Stimulated activated CD4-positive, alpha-beta T cell treated with anti-CD3 and anti-CD28 coated beads, Interleukin-15, amount 100 ng/mL, for 1 hour (primary cell): ENCODE results near the gene VOPP1.
"Not testable (repeated sequence)": the region's sequence is repeated elsewhere in the genome, so short reads cannot be mapped to it uniquely, and the experiment has no call there.

Experiments
- DNase-seq, 2 donors: peaks; one replicate each; pipeline ENCODE4 v3.0.0-alpha.2; 2020; ENCODE audit warnings: low read depth in 1 of 2, low spot score in 1 of 2

Gene VOPP1

DNA sequence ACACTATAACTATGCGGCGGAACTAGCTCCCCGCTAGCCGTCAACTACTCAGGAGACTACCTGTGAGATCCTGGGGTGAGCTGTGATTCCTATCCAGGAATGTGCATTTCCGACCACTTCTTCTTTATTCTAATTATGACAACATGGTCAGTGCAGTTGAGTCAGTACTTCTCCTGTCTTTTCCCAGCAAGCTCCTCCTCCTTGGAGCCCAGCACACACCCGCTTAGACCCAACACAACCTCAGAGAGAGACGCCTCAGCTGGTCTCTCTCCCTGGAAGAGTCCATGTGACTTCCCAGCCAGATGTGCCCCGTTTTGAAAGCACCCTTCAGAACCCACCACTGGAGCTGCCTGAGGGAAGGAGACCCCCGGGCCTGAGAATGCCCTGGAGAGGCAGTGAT is 100.7 kb downstream of the VOPP1 start:
- not testable (repeated sequence) for DNase-seq

DNA sequence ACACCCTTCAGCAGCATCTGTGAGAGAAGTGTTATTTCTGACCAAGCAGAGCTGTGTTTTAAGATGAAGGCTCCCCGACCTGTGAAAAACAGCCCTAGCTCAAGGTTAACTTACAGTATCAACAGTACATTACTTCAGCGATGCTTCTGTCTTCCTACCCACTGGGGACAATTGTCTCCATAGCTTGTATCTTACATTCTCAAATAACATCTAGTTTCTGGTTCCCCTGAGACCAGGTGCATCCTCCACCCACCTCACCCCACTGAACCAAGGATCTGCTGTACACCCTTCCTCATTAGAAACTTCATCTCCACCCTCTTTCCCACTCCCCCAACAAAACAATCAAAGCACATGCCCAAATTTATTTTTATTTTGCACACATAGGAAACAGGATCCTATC is 102.0 kb downstream of the VOPP1 start:
- no peak for DNase-seq

DNA sequence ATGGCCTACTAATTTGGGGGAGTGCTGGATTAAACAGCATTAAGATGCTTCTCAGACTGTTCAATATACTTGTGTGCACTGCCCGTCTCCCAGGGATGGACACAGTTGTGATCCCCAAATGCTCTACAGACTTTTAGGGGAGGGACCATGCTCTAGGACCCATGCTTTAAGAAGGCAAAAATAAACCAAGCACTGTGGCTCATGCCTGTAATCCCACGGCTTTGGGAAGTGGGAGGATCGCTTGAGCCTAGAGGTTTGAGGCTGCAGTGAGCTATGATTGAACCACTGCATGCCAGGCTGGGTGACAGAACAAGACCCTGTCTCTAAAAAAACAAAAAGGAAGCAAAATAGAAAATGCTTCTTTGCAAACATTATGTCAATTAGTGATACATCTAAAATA is 102.6 kb downstream of the VOPP1 start:
- DNase-seq, result no peak

DNA sequence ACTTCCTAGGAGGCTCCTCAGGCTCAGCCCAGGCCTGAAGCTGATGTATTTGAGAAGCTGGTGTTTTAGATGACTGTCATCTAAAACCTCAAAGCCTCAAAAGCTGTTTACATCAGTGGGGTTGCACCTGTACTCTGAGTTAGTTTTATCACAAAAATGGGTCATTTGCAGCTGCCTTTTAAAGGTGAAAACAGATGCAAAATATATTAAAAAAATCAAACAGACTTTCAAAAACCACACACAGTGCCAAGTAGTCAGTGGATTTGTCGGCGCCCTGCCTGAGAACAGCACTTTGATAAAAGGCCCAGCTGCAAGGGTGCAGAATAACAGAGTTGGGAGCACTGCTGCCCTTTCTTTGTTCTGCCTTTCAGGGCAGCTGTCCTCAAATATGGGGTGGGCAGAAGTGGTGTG is 103.0 kb downstream of the VOPP1 start:
- no peak for DNase-seq

DNA sequence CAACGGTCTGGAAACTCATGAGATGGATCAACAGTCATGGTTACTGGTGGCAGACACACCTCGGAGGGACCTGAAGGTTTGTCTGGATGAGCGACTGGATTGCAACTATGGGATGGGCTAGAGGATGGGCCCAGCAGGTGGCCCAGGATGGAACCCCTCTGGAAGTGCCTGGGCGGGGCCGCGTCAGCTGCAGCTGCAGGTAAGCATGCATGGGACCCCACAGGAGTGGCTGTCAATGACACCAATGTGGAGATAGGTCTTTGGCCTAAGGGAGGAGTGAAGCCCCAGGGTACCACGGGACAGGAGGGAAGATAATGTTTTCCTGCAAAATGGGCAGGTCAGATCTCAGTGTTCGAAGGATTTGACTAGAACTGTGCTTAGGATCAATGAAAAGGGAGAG is 103.8 kb downstream of the VOPP1 start:
- DNase-seq, result no peak

DNA sequence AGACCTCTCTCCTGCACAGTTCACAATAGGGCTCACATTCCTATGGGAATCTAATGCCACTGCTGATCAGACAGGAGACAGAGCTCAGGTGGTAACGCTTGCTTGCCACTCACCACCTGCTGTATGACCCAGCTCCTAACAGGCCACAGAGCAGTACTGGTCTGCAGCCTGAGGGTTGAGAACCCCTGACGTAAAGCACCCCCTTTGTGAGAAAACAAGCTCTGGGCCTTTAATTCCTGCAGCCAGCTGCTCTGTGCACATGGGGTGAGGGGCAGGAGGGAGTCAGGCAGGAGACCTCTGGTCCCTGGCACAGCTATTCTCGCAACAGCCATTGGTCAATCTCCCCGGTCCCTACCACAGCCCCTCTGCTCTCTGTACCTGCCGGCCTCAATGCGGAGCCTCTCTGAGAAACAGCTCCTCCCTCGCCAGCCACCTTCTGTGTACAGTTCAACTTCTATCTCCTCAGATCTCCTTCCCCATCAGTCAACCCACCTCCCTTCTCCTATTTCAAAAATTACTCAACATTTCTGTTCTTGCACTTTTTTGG is 105.2 kb downstream of the VOPP1 start:
- no peak for DNase-seq

DNA sequence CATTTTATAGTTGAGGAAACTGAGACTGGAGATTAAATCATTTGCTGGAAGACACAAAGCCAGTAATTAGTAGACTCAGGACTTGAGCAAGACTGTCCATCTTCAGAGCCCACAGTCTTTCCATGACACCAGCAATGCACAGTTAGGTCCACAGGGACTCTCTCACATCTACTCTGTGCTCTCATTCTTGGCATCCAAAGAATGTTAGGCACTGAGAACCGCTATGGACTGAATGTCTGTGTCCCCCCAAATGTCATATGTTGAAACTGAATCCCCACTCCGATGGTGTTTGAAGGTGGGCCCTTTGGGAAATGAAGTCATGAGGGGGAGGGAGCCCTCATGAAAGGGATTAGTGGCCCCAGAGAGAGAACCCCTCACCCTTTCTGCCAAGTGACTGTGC is 106.6 kb downstream of the VOPP1 start:
- no peak for DNase-seq

DNA sequence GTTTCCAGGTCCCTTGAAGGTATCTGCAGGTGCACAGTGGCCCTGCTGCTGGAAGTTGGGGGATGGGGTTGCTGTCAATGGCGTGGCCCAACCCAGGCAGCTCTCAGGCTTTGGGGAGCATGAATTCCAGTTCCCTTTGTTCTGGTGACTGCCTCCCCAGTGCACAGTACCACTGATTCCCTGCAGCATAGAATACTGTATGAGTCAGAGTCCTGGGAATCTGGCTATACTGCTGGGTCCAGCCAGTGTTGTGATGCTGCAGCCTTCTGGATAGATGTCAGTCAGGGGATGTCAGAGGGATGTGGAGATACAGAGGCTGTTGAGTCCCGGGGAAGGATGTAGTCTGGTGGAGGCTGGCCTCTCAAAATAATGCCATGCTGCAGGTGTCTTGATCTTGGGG is 107.9 kb downstream of the VOPP1 start:
- DNase-seq, result no peak

DNA sequence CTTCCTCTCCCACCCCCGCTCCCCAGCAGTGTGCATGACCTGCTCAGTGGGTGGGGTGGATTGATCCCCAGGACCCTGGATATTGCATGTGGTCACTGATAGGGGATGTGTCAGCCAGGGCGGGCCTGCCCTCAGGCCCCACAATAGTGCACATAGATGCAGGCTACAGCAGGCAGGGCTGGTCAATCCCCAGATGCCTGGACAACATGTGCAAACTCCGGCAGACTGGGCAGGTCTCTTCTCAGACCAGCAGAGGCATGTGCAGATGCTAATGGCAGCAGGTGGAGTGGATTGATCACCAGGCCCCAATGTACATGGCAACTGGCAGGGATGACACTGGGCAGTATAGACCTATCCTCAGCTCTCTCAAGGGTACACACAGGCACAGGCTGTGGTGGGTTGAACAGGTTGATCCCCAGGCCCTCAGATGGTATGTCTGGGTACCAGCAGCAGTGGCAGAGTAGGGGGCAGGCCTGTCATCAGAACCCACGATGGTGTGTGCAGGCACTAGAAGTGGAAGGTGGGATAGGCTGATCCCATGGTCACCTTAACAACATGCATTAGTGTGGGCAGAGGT is 108.5 kb downstream of the VOPP1 start:
- no peak for DNase-seq

DNA sequence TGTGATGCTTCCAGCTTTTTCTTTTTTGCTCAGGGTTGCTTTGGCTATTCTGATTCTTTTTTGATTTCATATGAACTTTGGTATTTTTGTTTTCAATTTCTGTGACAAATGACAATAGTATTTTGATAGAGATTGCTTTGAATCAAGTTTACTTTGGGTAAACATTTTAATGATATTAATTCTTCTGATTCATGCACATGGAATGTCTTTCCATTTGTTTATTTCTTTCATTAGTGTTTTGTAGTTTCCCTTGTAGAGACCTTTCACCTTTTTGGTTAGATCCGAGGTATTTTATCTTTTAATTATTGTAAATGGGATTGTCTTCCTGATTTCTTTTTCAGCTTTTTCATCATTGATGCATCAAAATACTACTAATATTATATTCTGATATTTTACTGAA is 114.0 kb downstream of the VOPP1 start:
- no peak for DNase-seq

DNA sequence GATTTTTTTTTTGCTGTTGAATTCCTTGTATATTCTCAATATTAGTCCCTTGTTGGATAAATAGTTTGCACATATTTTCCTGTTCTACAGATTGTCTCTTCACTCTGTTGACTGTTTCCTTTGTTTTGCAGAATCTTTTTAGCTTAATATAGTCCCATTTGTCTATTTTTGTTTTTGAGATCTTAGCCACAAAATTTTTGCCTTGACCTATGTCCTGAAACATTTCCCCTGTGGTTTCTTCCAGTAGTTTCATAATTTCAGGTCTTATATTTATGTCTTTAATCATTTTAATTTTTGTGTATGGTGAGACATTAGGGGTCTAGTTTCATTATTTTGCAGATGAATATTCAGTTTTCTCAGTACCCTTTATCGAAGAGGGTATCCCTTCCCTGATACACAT is 114.5 kb downstream of the VOPP1 start:
- no peak for DNase-seq

DNA sequence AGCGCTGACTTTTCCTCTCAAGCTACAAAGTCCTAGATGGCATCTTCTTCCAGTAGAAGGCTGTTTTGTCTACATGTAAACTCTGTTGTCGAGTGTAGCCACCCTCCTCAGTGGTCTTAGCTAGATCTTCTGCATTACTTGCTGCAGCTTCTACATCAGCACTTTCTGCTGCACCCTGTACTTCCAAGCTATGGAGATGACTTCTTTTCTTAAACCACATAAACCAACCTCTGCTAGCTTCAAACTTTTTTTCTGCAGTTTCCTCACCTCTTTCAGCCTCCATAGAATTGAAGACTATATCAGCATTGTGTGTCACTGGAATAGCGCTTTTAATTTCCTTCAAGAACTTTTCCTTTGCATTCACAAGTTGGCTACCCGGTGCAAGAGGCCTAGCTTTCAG is 119.3 kb downstream of the VOPP1 start:
- DNase-seq, result no peak

DNA sequence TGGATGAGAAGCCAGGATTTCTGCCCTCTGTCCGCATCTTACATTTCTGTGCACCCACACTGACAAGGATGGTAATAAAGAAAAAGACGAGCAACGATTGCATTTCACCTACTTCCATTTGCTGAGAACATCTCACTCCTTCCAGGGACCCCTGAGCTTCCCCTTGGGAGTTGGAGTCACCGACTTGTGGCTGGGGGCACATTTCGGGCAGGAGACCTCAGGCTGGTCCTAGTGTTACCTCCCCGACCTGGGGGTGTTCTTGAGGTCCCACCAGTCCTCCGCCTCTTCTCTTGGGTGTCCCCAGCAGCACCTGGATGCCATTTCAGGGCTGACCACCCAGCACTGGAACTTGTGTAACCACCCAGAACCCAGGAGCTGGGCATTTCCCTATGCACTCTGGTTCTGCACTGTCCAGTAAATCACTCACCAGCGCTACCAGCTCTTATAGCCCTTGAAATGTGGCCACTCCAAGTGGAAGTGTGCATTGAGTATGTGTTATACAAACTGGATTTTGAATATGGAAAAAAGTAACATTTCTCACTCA is 122.2 kb downstream of the VOPP1 start:
- DNase-seq, result no peak

DNA sequence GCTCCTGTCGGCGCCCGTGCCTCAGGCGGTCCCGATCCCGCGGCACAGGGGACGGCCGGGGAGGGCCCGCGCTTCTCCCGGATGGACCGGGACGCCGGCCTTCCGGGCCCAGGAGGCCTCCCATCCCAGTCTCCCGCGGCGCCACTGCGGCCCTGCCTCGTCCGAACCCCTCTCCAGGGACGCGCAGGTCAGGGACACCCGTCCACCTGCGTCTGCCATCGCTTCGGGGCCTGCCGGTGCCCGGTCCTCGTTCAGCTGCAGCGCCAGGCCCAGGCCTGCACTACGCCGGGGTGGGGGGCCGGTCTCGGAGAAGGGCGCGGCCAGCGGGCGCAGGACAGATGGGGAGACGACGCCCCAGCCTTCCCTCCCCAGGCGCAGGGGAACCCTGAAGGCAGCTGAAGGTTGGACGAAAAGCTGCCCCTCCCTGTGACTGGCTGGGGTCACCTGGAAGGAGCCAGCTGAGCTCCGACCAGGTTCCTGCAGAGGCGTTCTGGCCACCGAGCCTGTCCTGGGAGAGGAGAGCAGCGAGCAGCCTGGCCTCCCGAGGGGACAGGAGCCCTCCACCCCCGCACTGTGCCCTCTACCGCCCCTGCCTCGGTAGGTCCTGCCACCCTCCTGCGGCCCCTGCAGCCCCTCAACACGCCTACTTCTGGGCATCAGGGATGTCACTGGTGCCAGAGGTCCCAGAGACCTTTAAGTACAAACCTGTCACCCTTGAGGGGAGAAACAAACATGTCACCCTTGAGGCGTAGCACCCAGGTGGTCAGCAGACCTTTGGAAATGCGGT is 122.9 kb downstream of the VOPP1 start:
- no peak for DNase-seq

DNA sequence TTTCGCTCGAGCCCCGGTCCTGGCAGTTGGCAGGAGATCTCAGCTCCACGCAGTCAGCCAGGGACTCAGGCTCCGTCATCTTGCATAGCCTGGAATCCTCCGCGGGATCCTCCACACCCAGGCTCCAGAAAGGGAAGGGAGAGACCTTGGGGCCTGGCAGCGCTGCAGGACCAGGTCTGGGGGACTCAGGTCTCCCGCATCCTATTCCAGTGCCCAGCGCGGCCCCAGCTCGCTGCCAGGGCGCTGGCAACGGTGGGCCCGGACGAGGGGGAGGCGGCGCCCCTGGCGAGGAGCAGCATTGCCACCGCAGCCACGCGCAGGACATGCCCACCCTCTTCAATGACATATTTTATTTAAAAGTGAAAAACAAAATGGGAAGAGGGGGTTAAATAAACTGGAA is 123.8 kb downstream of the VOPP1 start:
- no peak for DNase-seq

DNA sequence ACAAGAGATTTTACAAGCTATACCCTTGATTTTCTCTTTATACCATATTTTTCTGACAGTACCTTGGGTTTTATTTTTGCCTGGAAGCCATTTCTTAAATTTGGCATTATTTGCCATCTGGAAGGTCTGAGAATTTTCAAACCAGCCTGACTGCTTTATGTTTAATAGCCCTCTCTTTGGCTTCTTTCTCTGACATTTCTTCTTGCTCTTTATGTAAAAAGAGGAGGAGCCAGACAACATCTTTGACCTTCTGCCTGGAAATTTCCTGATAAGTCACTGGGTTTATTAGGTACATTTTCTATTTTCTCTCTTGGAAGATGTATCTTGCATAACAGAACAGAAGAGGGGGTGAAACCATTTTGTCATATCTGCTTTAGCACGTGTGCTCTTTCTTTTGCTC is 127.5 kb downstream of the VOPP1 start:
- DNase-seq, result no peak

DNA sequence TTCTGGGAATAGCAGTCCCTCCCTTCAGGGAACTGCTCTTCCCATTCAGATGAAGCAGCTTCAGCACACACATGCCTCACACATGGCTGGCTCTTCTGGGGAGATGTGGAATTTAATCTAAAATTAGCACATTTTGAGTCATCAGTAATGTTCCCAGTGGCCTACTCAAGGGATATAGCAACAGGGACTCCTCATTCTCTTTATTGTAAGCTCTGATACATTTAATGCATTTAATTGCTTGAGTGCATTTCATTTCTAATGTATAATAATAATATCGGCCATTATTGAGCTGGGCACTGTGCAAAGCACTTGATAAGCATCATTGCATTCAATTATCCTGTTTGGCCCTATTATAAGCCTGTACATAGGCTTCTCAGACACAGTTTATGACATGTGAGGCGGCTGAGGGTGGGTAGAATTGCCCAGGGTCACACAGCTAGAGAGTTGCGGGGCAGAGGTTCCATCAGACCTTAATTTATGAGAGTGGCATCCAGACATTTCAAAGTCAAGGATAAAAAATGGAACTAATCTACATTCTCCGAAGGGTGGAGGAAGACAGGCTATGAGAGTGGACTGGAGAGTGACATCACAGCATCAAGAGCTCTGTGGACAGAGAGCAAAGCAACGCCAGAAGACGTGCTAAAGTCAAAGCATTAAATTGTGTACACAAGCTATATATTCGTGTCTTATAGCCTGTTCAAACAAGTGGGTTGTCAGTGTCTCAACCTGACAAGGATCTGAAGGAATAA is 130.4 kb downstream of the VOPP1 start:
- DNase-seq, result no peak

DNA sequence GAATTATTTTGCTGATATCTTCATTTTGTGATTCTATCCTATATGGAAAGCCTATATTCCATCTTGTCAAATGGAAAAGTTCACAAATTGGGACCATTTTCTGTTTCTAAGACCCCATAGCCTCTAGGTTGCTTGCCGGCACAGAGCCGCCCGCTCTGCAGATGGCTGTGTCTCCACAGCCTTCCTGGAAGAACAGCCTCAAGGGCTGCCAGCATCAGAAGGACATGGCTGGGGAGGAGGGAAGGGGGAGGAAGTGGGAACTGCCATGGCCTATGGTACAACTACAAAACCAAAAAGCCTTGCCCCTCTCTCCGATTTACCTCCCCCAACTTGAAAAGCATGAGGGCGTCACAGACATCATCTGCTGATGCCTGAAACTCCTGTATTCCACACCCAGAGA is 131.3 kb downstream of the VOPP1 start:
- DNase-seq, result no peak

DNA sequence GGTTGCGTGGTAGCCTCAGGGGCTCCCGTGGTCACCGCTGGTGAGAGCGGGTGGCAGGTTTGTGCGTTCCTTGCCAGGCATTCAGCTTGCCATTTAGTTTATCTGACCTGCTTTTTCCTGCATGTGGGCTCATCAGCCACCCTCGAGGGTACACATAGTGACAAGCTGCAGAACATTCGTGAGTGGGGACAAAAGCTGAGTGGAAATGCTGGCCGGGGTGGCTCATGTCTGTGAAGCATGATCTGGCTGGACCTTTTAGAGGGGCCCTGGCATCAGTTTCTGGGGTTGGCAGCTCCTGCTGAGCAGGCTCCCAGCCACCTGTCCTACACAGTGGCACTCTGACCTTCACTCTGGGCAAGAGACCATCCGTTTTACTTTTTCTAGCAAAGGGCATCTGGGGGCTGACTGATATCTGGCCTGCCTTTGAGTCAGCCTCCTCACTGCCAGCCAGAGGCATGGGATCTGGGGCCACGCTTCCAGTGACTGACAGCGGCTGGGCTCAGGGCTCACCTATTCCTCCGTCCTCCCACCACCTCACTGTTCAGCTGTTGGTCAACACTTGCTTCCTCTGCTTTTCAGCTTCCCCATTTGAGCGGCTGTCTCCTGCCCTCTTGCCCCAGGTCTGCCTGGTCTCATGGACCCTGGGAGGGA is 132.1 kb downstream of the VOPP1 start:
- DNase-seq, result no peak

DNA sequence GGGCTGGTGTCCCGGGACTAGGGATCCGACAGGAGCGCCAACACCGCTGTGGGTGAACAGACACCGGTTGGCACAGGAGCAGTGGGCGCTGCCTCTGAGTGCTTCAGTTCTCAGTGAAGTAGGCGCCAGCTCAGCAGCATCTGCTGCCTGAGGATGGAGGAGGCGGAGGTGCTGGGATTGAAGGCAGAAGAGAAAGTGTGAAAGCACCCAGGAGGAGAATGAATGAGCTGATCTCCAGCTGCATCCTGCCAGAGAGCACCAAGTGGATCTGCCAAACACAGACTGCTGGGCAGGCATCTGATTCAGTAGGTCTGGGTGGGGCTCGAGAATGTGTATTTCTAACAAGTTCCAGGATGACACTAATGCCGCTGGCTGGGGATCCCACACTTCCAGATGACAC is 132.7 kb downstream of the VOPP1 start:
- DNase-seq, result no peak

DNA sequence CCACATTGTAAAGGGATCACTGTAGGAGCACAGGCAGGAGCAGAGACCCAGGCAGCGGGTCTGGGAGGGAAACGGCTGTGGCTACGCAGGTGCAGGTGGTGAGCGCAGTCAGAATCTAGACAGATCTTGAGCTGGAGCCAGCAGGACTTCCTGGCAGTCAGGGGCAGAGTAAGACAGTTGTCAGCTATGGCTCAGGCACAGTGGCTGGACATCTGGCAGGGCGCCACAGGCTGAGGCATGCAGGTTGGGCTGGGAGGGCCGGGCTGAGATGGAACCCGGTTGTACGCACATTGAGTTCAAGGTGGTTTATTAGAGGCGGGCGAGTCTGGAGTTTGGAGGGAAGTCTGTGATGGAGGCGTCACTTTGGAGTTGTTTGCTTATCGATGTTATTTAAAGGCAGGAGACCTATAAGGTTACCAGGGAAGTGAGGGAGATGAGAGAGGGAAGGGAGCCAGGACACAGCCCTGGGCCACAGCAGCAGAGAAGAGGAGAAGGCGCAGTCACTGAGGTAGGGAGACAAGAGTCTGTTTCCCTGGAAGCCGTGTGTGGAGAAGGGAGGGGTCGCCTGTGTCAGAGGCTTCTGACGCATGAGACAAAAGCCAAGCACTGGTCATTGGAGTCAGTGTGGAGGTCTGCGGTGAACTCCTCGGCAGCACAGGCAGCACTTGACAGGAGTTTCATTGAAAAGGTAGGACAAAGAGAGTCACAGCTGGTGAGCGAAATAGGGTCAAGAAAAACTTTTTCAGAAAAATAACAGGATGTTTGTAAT is 133.4 kb downstream of the VOPP1 start:
- DNase-seq, result no peak
